IPS-15b (cell line): Measurements from ENCODE around the gene COL5A1.

Experiments used
- H3K27me3 ChIP-seq: one replicate; pipeline ENCODE4 v1.6.1; 2013; ENCODE audit warnings: low read length; ENCODE audit not compliant: control insufficient read depth, insufficient read depth
- H3K36me3 ChIP-seq: one replicate; pipeline ENCODE4 v1.6.1; 2013; ENCODE audit warnings: low read length; ENCODE audit not compliant: control insufficient read depth, insufficient read depth
- H3K4me1 ChIP-seq: one replicate; pipeline ENCODE4 v1.6.1; 2013; ENCODE audit warnings: mild to moderate bottlenecking, low read length; ENCODE audit not compliant: control insufficient read depth, insufficient read depth
- H3K4me3 ChIP-seq: one replicate; pipeline ENCODE4 v1.5.1; 2013; ENCODE audit warnings: low read depth, low read length
- H3K9ac ChIP-seq: one replicate; pipeline ENCODE4 v1.6.1; 2013; ENCODE audit warnings: low read depth, mild to moderate bottlenecking, low read length
- H3K9me3 ChIP-seq: one replicate; pipeline ENCODE4 v1.6.1; 2013; ENCODE audit warnings: mild to moderate bottlenecking, low read length; ENCODE audit not compliant: control insufficient read depth, insufficient read depth

The COL5A1 gene

GRCh38 chr9:134863941-134864820 lies 222.6 kb downstream of the COL5A1 start:
- Histone ChIP-seq H3K27me3 (no peaks in the 10 kb centered on the region), H3K9ac (no peak overlapping the region), H3K4me3 (no peak overlapping the region), H3K9me3 (no peaks in the 10 kb centered on the region), H3K4me1 (no peaks in the 10 kb centered on the region), H3K36me3 (no peaks in the 10 kb centered on the region)

GRCh38 chr9:134864821-134865190 lies 223.2 kb downstream of the COL5A1 start:
- H3K27me3 ChIP-seq, result no peaks in the 10 kb centered on the region
- H3K36me3 ChIP-seq, result no peaks in the 10 kb centered on the region
- H3K4me1 ChIP-seq, result no peaks in the 10 kb centered on the region
- no peaks in the 10 kb centered on the region for H3K9me3 ChIP-seq
- no peak overlapping the region for H3K9ac ChIP-seq
- H3K4me3 ChIP-seq, result no peak overlapping the region

GRCh38 chr9:134867917-134868750 lies 226.5 kb downstream of the COL5A1 start:
- Histone ChIP-seq H3K9ac (no peak overlapping the region), H3K4me1 (no peaks in the 10 kb centered on the region), H3K36me3 (no peaks in the 10 kb centered on the region), H3K4me3 (no peak overlapping the region), H3K27me3 (no peaks in the 10 kb centered on the region), H3K9me3 (no peaks in the 10 kb centered on the region)

- no peaks in the 10 kb centered on the region for H3K36me3 ChIP-seq
- no peaks in the 10 kb centered on the region for H3K4me1 ChIP-seq
- H3K27me3 ChIP-seq, result no peaks in the 10 kb centered on the region
- no peaks in the 10 kb centered on the region for H3K9me3 ChIP-seq
- no peak overlapping the region for H3K4me3 ChIP-seq
- H3K9ac ChIP-seq, result no peak overlapping the region
Measured at GRCh38 chr9:134868751-134869553, 227.3 kb downstream of the COL5A1 start.

GRCh38 chr9:134869554-134870300 lies 228.1 kb downstream of the COL5A1 start:
- H3K4me3 ChIP-seq, result no peak overlapping the region
- no peaks in the 10 kb centered on the region for H3K27me3 ChIP-seq
- H3K9ac ChIP-seq, result no peak overlapping the region
- H3K36me3 ChIP-seq, result no peaks in the 10 kb centered on the region
- H3K9me3 ChIP-seq, result no peaks in the 10 kb centered on the region
- no peaks in the 10 kb centered on the region for H3K4me1 ChIP-seq

GRCh38 chr9:134870301-134870694 lies 228.7 kb downstream of the COL5A1 start:
- no peak overlapping the region for H3K9ac ChIP-seq
- H3K27me3 ChIP-seq, result no peaks in the 10 kb centered on the region
- no peaks in the 10 kb centered on the region for H3K9me3 ChIP-seq
- no peaks in the 10 kb centered on the region for H3K36me3 ChIP-seq
- no peak overlapping the region for H3K4me3 ChIP-seq
- H3K4me1 ChIP-seq, result no peaks in the 10 kb centered on the region

- Histone ChIP-seq H3K9me3 (no peaks in the 10 kb centered on the region), H3K4me1 (no peaks in the 10 kb centered on the region), H3K27me3 (no peaks in the 10 kb centered on the region), H3K4me3 (no peak overlapping the region), H3K9ac (no peak overlapping the region), H3K36me3 (no peaks in the 10 kb centered on the region)
Measured at GRCh38 chr9:134870746-134871662, 229.4 kb downstream of the COL5A1 start.

GRCh38 chr9:134871697-134872340 lies 230.2 kb downstream of the COL5A1 start:
- H3K4me3 ChIP-seq, result no peak overlapping the region
- H3K9ac ChIP-seq, result no peak overlapping the region
- no peaks in the 10 kb centered on the region for H3K4me1 ChIP-seq
- no peaks in the 10 kb centered on the region for H3K9me3 ChIP-seq
- no peaks in the 10 kb centered on the region for H3K36me3 ChIP-seq
- H3K27me3 ChIP-seq, result no peaks in the 10 kb centered on the region

GRCh38 chr9:134872482-134873231 lies 231.1 kb downstream of the COL5A1 start:
- no peaks in the 10 kb centered on the region for H3K27me3 ChIP-seq
- H3K9ac ChIP-seq, result no peak overlapping the region
- no peaks in the 10 kb centered on the region for H3K9me3 ChIP-seq
- no peak overlapping the region for H3K4me3 ChIP-seq
- H3K36me3 ChIP-seq, result no peaks in the 10 kb centered on the region
- H3K4me1 ChIP-seq, result no peaks in the 10 kb centered on the region
